Ecto neural progenitor cell (in vitro differentiated cells): Measurements from ENCODE around the gene CLDN14.
"Not testable (repeated sequence)": the region's sequence is repeated elsewhere in the genome, so short reads cannot be mapped to it uniquely, and the experiment has no call there.

Source experiments
- DNase-seq: peaks from one replicate; pipeline ENCODE4 v3.0.0-alpha.2; 2018; ENCODE audit warnings: low spot score

CLDN14 gene

DNA sequence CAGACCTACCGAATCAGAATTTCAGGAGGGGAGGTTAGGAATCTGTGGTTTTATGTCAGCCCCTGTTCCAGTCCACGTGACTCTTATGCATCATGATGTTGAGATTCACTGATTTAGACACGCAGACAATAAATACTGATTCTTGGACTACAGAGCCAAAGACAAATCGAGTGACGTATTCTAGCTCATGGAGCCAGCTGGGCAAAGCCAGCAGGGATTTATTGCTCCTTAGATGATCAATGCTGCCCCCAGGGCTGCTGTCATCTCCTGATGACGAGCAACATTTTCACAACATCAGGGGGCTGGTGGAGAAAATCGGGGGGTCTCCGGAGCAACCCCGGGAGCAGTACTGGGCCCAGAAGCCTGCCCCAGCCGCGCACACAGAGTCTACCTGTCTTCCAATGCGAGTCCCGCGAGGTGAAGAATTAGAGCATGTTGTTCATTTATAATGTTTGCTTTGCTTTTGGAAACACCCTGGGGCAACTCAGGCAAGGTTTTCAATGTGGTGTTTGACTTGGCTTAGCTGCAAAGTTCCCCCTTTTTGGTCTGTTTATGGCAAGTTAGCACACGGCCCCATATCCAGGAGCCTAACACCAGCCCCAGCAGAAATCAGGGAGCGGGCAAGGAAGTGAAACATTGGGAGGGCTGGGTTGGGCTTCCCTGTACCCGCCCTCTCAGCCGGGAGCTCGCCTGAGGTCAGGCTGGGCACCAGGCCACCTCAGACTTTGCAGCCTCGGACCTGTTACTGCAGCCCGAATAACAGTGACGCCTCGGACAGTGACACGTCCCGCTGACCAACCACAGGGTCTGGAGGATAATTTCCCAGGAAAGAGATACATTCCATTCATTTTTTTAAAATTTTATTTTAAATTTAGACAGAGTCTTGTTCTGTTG lies 19.9 kb upstream of the CLDN14 start:
- DNase-seq, result no peak

- DNase-seq, result no peak
Observed at GRCh38 chr21:36494557-36494956, 14.6 kb upstream of the CLDN14 start.

GRCh38 chr21:36491209-36491910 lies 11.4 kb upstream of the CLDN14 start:
- DNase-seq, result no peak

GRCh38 chr21:36489776-36490165 lies 9.8 kb upstream of the CLDN14 start:
- no peak for DNase-seq

- DNase-seq, result no peak
Observed at GRCh38 chr21:36489103-36489775, 9.3 kb upstream of the CLDN14 start.

DNA sequence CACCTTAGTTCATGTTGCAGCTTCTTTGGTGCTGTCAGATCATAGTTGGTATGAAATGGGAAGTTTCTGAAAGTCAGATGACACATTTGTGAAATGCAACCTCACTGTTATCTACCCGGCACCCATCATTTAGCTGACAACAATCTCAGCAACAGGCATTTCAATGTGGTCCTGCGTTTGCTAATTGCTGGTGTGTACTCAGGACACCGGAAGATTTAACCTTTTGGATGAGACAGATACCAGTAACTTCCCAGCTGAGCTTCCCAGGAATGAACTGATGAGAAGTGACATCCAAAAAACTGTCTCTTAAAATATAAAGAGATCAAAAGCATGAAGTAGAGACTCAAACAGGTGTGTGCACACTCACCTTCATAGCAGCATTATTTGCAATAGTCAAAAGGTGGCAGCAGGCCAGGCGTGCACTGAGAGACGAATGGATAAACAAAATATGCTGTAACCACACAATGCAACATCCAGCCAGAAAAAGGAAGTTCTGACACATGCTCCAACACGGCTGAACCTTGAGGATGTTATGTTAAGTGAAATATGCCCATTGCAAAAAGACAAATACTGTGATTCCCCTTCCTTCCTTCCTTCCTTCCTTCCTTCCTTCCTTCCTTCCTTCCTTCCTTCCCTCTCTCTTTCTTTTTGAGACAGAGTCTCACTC lies 7.9 kb upstream of the CLDN14 start:
- no peak for DNase-seq

GRCh38 chr21:36486246-36486645 lies 6.3 kb upstream of the CLDN14 start:
- no peak for DNase-seq

- no peak for DNase-seq
Observed at GRCh38 chr21:36485476-36485875, 5.6 kb upstream of the CLDN14 start.

- DNase-seq, result no peak
Observed at GRCh38 chr21:36483095-36483494, 3.2 kb upstream of the CLDN14 start.

DNA sequence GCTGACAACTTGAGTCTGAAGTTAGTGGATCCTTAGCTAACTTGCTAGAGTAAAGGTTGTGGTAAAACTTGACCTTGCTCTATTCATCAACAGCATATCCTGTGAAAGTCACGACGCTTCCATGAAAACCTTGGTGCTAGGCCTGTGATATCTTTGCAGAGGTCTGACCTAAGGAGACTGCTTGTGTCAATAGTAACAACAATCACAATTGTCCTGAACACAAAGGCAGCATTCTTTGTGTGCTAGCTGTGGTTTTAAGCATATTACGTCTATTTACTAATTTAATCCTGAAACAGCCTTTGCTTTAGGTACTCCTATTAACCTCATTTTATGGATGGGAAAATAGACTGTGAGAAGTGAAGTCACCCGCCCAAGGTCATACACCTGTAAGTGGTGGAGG lies 2.8 kb upstream of the CLDN14 start:
- no peak for DNase-seq

- DNase-seq, result no peak
Observed at GRCh38 chr21:36482181-36482580, 2.3 kb upstream of the CLDN14 start.

DNA sequence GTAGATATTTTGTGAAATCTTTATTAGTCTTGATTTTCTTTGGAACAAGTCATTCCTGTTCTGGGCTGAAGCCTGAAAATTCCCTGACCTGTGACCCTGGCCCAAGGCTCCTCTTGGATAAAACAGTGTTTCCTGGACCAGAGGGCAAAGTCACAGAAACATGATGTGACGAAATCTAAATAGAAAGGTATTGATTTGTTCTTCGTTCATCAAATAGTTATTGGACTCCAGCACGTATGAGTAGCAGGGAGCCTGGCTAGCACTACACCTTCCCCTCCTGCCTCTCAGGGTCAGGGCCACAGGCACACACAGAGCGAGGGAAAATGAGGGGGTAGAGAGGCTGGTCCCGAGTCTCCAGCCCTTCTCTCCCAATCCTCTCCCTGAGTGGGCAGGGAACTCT lies 1.7 kb upstream of the CLDN14 start:
- no peak for DNase-seq

DNA sequence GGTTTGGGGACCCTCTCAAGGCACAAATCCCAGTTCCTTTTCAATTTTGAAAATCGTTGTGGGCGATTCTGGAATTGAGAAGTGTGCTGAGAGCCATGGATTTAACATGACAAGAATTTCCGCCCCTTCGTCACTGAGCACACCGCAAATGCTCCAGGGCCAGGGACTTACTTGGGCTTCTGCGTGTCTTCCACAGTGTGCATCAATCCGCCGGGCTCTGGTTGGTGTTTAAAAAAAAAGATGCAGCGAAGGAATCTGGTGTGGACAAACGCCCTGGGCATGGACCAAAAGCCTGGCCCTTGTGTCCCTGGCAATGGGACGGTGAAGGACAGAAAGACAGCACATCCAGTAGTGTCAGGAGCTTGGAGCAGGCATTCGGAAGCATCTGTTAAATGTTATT lies 696 bp upstream of the CLDN14 start:
- DNase-seq, result no peak

- DNase-seq, result no peak
Observed at GRCh38 chr21:36478941-36479340, 981 bp downstream of the CLDN14 start.

GRCh38 chr21:36478207-36478701 lies 1.7 kb downstream of the CLDN14 start:
- no peak for DNase-seq

GRCh38 chr21:36477559-36477958 lies 2.4 kb downstream of the CLDN14 start:
- DNase-seq, result no peak

DNA sequence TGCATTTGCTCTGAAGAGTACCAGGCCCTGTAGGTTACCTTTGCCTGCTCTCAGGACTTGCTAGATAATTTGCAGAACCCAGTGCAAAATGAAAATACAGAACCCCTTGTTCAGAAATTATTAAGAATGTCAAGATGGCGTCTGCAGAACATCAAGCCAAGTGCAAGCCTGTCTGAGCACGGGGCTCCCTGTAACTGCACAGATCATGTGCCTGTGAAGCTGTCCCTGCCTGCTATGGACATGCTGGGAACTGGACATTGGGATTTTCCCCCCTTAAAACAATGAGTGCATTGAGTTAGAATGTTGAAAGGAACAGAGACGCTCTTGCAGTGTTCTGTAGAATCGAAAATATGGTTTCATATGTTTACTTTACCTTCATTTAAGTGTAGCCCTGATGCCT lies 2.9 kb downstream of the CLDN14 start:
- no peak for DNase-seq

DNA sequence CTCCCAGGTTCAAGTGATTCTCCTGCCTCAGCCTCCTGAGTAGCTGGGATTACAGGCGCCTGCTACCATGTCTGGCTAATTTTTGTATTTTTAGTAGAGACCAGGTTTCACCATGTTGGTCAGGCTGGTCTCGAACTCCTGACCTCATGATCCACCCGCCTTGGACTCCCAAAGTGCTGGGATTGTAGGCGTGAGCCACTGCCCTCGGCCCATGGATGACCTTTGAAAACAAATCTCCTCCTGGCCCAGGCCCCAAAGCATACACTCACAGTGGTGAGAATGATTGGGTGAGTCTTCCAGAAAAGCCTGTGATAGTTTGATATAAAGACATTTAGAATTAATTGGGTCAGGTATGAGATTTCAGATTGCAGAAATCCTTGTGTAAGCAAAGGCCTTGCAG lies 3.4 kb downstream of the CLDN14 start:
- not testable (repeated sequence) for DNase-seq

DNA sequence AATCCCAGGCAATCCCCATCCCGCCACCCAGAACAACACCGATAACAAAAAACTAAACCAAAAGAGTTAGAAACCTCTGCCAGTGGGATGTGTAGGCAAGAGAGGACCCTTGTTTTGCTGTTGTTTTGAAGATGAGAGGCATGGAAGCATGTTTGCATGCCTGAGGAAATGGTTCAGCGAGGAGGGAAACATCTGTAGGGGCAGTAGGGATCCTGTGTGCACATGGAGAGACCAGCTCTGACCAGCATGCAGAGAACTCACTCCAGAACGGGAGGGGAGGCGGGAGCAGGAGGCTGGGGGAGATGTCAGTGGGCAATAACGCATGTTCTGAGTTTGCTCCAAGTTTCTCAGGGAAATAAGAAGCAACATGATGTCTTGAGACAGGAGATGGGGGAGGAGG lies 5.3 kb downstream of the CLDN14 start:
- no peak for DNase-seq

- no peak for DNase-seq
Observed at GRCh38 chr21:36473203-36473602, 6.7 kb downstream of the CLDN14 start.

GRCh38 chr21:36472377-36472776 lies 7.5 kb downstream of the CLDN14 start:
- DNase-seq, result no peak

DNA sequence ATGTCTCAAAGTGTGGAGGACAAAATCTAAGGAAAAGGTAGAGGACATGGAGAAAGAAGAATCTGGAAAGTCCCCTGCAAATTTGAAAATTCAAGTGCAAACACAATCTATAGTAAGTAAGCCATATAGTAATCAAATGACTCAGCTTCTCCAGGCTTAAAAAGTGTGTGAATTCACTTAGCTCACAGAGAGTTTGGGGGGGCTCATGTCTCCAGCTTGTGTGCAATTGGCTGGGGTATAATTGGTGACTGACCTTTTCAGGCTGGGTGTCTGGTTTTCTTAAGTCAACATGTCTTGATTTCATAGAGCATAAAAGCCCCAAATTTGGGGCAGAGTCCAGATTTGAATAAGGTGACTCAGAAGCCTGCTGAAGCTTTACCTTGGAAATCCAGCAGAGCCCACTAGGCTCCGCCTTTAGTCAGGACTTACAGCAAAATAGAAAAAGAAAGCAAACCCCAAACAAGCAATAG lies 8.6 kb downstream of the CLDN14 start:
- no peak for DNase-seq
